ENCODE measurements around the gene NECAB3.

The NECAB3 gene

GRCh38 chr20:33656010-33656782, 18.0 kb downstream of the NECAB3 start:
- H3K36me3 ChIP-seq (ENCODE audit: control insufficient read depth, insufficient read depth, low read length), result no peaks in the 10 kb centered on the region
- H3K4me3 ChIP-seq (ENCODE audit: low read length), result no peak overlapping the region
- H3K9ac ChIP-seq (ENCODE audit: low read length), result no peak overlapping the region
- H3K4me1 ChIP-seq (ENCODE audit: control insufficient read depth, insufficient read depth, low read length), result peaks cover 49% of the 10 kb centered on the region
- no peaks in the 10 kb centered on the region for H3K27me3 ChIP-seq (ENCODE audit: control insufficient read depth, insufficient read depth, low read length)
- no peaks in the 10 kb centered on the region for H3K9me3 ChIP-seq (ENCODE audit: control insufficient read depth, low read length)

GRCh38 chr20:33655164-33655563, 19.1 kb downstream of the NECAB3 start:
- Histone ChIP-seq H3K36me3 (ENCODE audit: control insufficient read depth, insufficient read depth, low read length) (no peaks in the 10 kb centered on the region), H3K4me3 (ENCODE audit: low read length) (no peak overlapping the region), H3K9ac (ENCODE audit: low read length) (no peak overlapping the region), H3K9me3 (ENCODE audit: control insufficient read depth, low read length) (no peaks in the 10 kb centered on the region), H3K4me1 (ENCODE audit: control insufficient read depth, insufficient read depth, low read length) (peaks cover 55% of the 10 kb centered on the region), H3K27me3 (ENCODE audit: control insufficient read depth, insufficient read depth, low read length) (no peaks in the 10 kb centered on the region)

GRCh38 chr20:33654680-33655161, 19.5 kb downstream of the NECAB3 start:
- Histone ChIP-seq H3K9me3 (ENCODE audit: control insufficient read depth, low read length) (no peaks in the 10 kb centered on the region), H3K4me1 (ENCODE audit: control insufficient read depth, insufficient read depth, low read length) (peaks cover 59% of the 10 kb centered on the region), H3K27me3 (ENCODE audit: control insufficient read depth, insufficient read depth, low read length) (no peaks in the 10 kb centered on the region), H3K9ac (ENCODE audit: low read length) (peak overlapping the region; percentile 15), H3K4me3 (ENCODE audit: low read length) (no peak overlapping the region), H3K36me3 (ENCODE audit: control insufficient read depth, insufficient read depth, low read length) (no peaks in the 10 kb centered on the region)

- H3K4me3 ChIP-seq (ENCODE audit: low read length), result no peak overlapping the region
- H3K4me1 ChIP-seq (ENCODE audit: control insufficient read depth, insufficient read depth, low read length), result peaks cover 66% of the 10 kb centered on the region
- H3K9ac ChIP-seq (ENCODE audit: low read length), result peak overlapping the region; percentile 19
These were observed 20.2 kb downstream of the NECAB3 start for GRCh38 chr20:33653900-33654596.

GRCh38 chr20:33653218-33653899, 20.9 kb downstream of the NECAB3 start:
- H3K36me3 ChIP-seq (ENCODE audit: control insufficient read depth, insufficient read depth, low read length), result no peaks in the 10 kb centered on the region

More at GRCh38 chr20:33653900-33654596, 20.2 kb downstream of the NECAB3 start:
- H3K27me3 ChIP-seq (ENCODE audit: control insufficient read depth, insufficient read depth, low read length), result no peaks in the 10 kb centered on the region
- H3K9me3 ChIP-seq (ENCODE audit: control insufficient read depth, low read length), result no peaks in the 10 kb centered on the region
- H3K36me3 ChIP-seq (ENCODE audit: control insufficient read depth, insufficient read depth, low read length), result no peaks in the 10 kb centered on the region

GRCh38 chr20:33651562-33652048, 22.6 kb downstream of the NECAB3 start:
- H3K27me3 ChIP-seq (ENCODE audit: control insufficient read depth, insufficient read depth, low read length), result no peaks in the 10 kb centered on the region
- H3K4me1 ChIP-seq (ENCODE audit: control insufficient read depth, insufficient read depth, low read length), result peaks cover 81% of the 10 kb centered on the region
- H3K4me3 ChIP-seq (ENCODE audit: low read length), result no peak overlapping the region
- no peaks in the 10 kb centered on the region for H3K36me3 ChIP-seq (ENCODE audit: control insufficient read depth, insufficient read depth, low read length)
- peak overlapping the region; percentile 36 for H3K9ac ChIP-seq (ENCODE audit: low read length)
- no peaks in the 10 kb centered on the region for H3K9me3 ChIP-seq (ENCODE audit: control insufficient read depth, low read length)

More at GRCh38 chr20:33653218-33653899, 20.9 kb downstream of the NECAB3 start:
- Histone ChIP-seq H3K9ac (ENCODE audit: low read length) (peak overlapping the region; percentile 19), H3K4me3 (ENCODE audit: low read length) (no peak overlapping the region), H3K27me3 (ENCODE audit: control insufficient read depth, insufficient read depth, low read length) (no peaks in the 10 kb centered on the region), H3K9me3 (ENCODE audit: control insufficient read depth, low read length) (no peaks in the 10 kb centered on the region), H3K4me1 (ENCODE audit: control insufficient read depth, insufficient read depth, low read length) (peaks cover 71% of the 10 kb centered on the region)

GRCh38 chr20:33650753-33651561, 23.3 kb downstream of the NECAB3 start:
- no peaks in the 10 kb centered on the region for H3K36me3 ChIP-seq (ENCODE audit: control insufficient read depth, insufficient read depth, low read length)
- H3K27me3 ChIP-seq (ENCODE audit: control insufficient read depth, insufficient read depth, low read length), result no peaks in the 10 kb centered on the region
- no peak overlapping the region for H3K9ac ChIP-seq (ENCODE audit: low read length)
- H3K9me3 ChIP-seq (ENCODE audit: control insufficient read depth, low read length), result no peaks in the 10 kb centered on the region
- no peak overlapping the region for H3K4me3 ChIP-seq (ENCODE audit: low read length)
- H3K4me1 ChIP-seq (ENCODE audit: control insufficient read depth, insufficient read depth, low read length), result peaks cover 78% of the 10 kb centered on the region

- Histone ChIP-seq H3K9me3 (ENCODE audit: control insufficient read depth, low read length) (no peaks in the 10 kb centered on the region), H3K4me1 (ENCODE audit: control insufficient read depth, insufficient read depth, low read length) (peaks cover 72% of the 10 kb centered on the region), H3K9ac (ENCODE audit: low read length) (no peak overlapping the region)
These were observed 24.0 kb downstream of the NECAB3 start for GRCh38 chr20:33650111-33650752.

GRCh38 chr20:33649201-33649681, 25.0 kb downstream of the NECAB3 start:
- no peak overlapping the region for H3K4me3 ChIP-seq (ENCODE audit: low read length)
- no peak overlapping the region for H3K9ac ChIP-seq (ENCODE audit: low read length)

More at GRCh38 chr20:33650111-33650752, 24.0 kb downstream of the NECAB3 start:
- H3K36me3 ChIP-seq (ENCODE audit: control insufficient read depth, insufficient read depth, low read length), result no peaks in the 10 kb centered on the region
- no peak overlapping the region for H3K4me3 ChIP-seq (ENCODE audit: low read length)
- no peaks in the 10 kb centered on the region for H3K27me3 ChIP-seq (ENCODE audit: control insufficient read depth, insufficient read depth, low read length)

GRCh38 chr20:33648396-33649004, 25.7 kb downstream of the NECAB3 start:
- no peaks in the 10 kb centered on the region for H3K36me3 ChIP-seq (ENCODE audit: control insufficient read depth, insufficient read depth, low read length)

More at GRCh38 chr20:33649201-33649681, 25.0 kb downstream of the NECAB3 start:
- peaks cover 64% of the 10 kb centered on the region for H3K4me1 ChIP-seq (ENCODE audit: control insufficient read depth, insufficient read depth, low read length)
- H3K27me3 ChIP-seq (ENCODE audit: control insufficient read depth, insufficient read depth, low read length), result no peaks in the 10 kb centered on the region
- no peaks in the 10 kb centered on the region for H3K36me3 ChIP-seq (ENCODE audit: control insufficient read depth, insufficient read depth, low read length)
- no peaks in the 10 kb centered on the region for H3K9me3 ChIP-seq (ENCODE audit: control insufficient read depth, low read length)

More at GRCh38 chr20:33648396-33649004, 25.7 kb downstream of the NECAB3 start:
- H3K27me3 ChIP-seq (ENCODE audit: control insufficient read depth, insufficient read depth, low read length), result no peaks in the 10 kb centered on the region
- H3K4me1 ChIP-seq (ENCODE audit: control insufficient read depth, insufficient read depth, low read length), result peaks cover 56% of the 10 kb centered on the region
- H3K9me3 ChIP-seq (ENCODE audit: control insufficient read depth, low read length), result no peaks in the 10 kb centered on the region
- no peak overlapping the region for H3K9ac ChIP-seq (ENCODE audit: low read length)
- H3K4me3 ChIP-seq (ENCODE audit: low read length), result no peak overlapping the region
